ENCODE results near the gene SELENOM. TPM values are rescaled to one million over a fixed set of nuclear protein-coding genes. Genes with fewer than 3 reads are reported as not detected.

The SELENOM gene
- total RNA-seq, 1 donor, result 152 TPM

- DNase-seq (ENCODE audit: low read depth), result no peak
- no peak for TF ChIP-seq CTCF (IDR thresholded peaks at IDR 0.05; ENCODE audit: insufficient read depth, low read depth, low read length)
These were observed 23.2 kb downstream of the SELENOM start for GRCh38 chr22:31083923-31084810.

GRCh38 chr22:31083377-31083768 lies 24.0 kb downstream of the SELENOM start:
- H3K4me3 ChIP-seq (ENCODE audit: low read depth, low read length), result peak overlapping the region; percentile 76
- no peak for DNase-seq (ENCODE audit: low read depth)
- no peak for TF ChIP-seq CTCF (IDR thresholded peaks at IDR 0.05; ENCODE audit: insufficient read depth, low read depth, low read length)

More at GRCh38 chr22:31083923-31084810, 23.2 kb downstream of the SELENOM start:
- H3K4me3 ChIP-seq (ENCODE audit: low read depth, low read length), result peak overlapping the region; percentile 76

- TF ChIP-seq CTCF (IDR thresholded peaks at IDR 0.05; ENCODE audit: insufficient read depth, low read depth, low read length), result peak; percentile 69
- peak; percentile 81 for DNase-seq (ENCODE audit: low read depth)
- peak overlapping the region; percentile 76 for H3K4me3 ChIP-seq (ENCODE audit: low read depth, low read length)
These were observed 24.6 kb downstream of the SELENOM start for GRCh38 chr22:31082606-31083376.

DNA sequence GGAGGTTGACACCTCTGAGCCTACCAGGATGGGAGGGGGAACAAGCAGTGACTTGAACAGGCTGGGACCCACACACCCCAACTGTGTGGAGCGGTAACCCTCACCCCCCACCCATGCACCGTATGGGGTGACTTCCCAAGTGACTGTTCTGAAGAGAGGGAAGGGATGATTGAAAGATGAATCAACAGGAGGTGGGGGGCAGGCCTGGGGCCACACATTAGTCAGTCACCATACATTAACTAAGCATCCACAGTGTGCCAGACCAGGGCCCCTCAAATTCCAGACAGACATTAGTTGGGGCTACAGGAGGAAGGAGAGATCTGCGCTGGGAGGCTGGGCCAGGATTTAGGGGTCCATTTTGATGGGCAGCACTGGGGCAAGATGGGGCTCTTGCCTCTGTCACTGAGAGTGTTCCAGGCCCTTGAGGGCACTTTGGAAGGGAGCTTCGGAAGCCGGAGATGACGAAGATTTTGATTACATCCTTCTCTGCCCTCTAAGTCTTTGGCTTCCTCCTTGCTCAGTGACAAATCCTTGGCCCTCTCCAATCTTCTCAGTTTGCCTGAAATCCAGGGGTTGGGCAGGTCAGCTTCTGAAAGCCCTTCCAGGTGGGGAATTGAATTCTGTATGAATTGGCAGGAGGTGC lies 25.3 kb downstream of the SELENOM start:
- peak; percentile 33 for DNase-seq (ENCODE audit: low read depth)
- no peak for TF ChIP-seq CTCF (IDR thresholded peaks at IDR 0.05; ENCODE audit: insufficient read depth, low read depth, low read length)
- H3K4me3 ChIP-seq (ENCODE audit: low read depth, low read length), result peak overlapping the region; percentile 76

- DNase-seq (ENCODE audit: low read depth), result peak; percentile 91
- H3K4me3 ChIP-seq (ENCODE audit: low read depth, low read length), result peak within 1 kb of the TSS; percentile 76
- no peak for TF ChIP-seq CTCF (IDR thresholded peaks at IDR 0.05; ENCODE audit: insufficient read depth, low read depth, low read length)
These were observed 26.3 kb downstream of the SELENOM start, which contains the start of gene SMTN for GRCh38 chr22:31080848-31081649. TSS of gene SMTN (plus strand) at chr22:31081318. CDS start at chr22:31083259, 1,941 bp downstream.
